Neuronal stem cell (in vitro differentiated cells): Measurements from ENCODE around the gene ZFAND2B.
A peak's percentile ranks its signal among the peaks of the same experiment; 100 is the strongest.

ENCODE experiments used
- DNase-seq: peaks from one replicate; pipeline ENCODE4 v3.0.0-alpha.2; 2013; ENCODE audit warnings: low spot score
- H2AFZ ChIP-seq: one replicate; pipeline ENCODE4 v1.6.1; 2013; ENCODE audit warnings: mild to moderate bottlenecking, low read length, inconsistent platforms
- H2AK5ac ChIP-seq: 2 replicates; pipeline ENCODE4 v1.6.1; 2013; ENCODE audit warnings: low read depth, mild to moderate bottlenecking, inconsistent platforms, low read length, moderate library complexity, mixed read lengths
- H2BK120ac ChIP-seq: 2 replicates; pipeline ENCODE4 v1.6.1; 2013; ENCODE audit warnings: low read depth, mild to moderate bottlenecking, inconsistent platforms, low read length, moderate library complexity, mixed read lengths
- H2BK12ac ChIP-seq: one replicate; pipeline ENCODE4 v1.6.1; 2013; ENCODE audit warnings: low read length, inconsistent platforms
- H2BK15ac ChIP-seq: 2 replicates; pipeline ENCODE4 v1.6.1; 2013; ENCODE audit warnings: mild to moderate bottlenecking, low read length, inconsistent platforms, mixed read lengths
- H2BK5ac ChIP-seq: one replicate; pipeline ENCODE4 v1.6.1; 2013; ENCODE audit warnings: inconsistent platforms, mild to moderate bottlenecking, low read length, moderate library complexity
- H3K14ac ChIP-seq: one replicate; pipeline ENCODE4 v1.6.1; 2013; ENCODE audit warnings: low read length, inconsistent platforms
- H3K18ac ChIP-seq: 2 replicates; pipeline ENCODE4 v1.6.1; 2013; ENCODE audit warnings: low read length, inconsistent platforms
- H3K23ac ChIP-seq: 2 replicates; pipeline ENCODE4 v1.6.1; 2013; ENCODE audit warnings: low read depth, mild to moderate bottlenecking, mixed read lengths, low read length, inconsistent platforms; ENCODE audit not compliant: poor library complexity
- H3K27ac ChIP-seq: replicated peaks from 3 replicates; pipeline ENCODE4 v1.5.1; 2013; ENCODE audit warnings: low read length, inconsistent platforms
- H3K27me3 ChIP-seq, 3 experiments: 2 replicates each; pipeline ENCODE4 v1.6.1; 2013; ENCODE audit warnings: low read length in 3 of 3, mild to moderate bottlenecking in 2 of 3, inconsistent platforms in 1 of 3, low read depth in 1 of 3, mixed read lengths in 1 of 3, moderate library complexity in 1 of 3; ENCODE audit not compliant: control insufficient read depth in 3 of 3, insufficient read depth in 3 of 3
- H3K36me3 ChIP-seq, 2 donors: replicated peaks in 1 of 2; 2 replicates each; pipeline ENCODE4 v1.6.1; 2013; ENCODE audit warnings: low read length in 2 of 2; ENCODE audit not compliant: control insufficient read depth in 2 of 2, insufficient read depth in 2 of 2
- H3K4ac ChIP-seq: 2 replicates; pipeline ENCODE4 v1.6.1; 2013; ENCODE audit warnings: inconsistent platforms, mild to moderate bottlenecking, low read length, moderate library complexity
- H3K4me1 ChIP-seq, 2 donors: 1 replicate in 1 of 2; 2 replicates in 1 of 2; pipeline ENCODE4 v1.6.1; 2013; ENCODE audit warnings: low read length in 2 of 2, low read depth in 1 of 2; ENCODE audit not compliant: control insufficient read depth in 2 of 2, insufficient read depth in 1 of 2
- H3K4me2 ChIP-seq: one replicate; pipeline ENCODE4 v1.6.1; 2013; ENCODE audit warnings: mild to moderate bottlenecking, low read length, inconsistent platforms; ENCODE audit not compliant: insufficient read depth, poor library complexity, severe bottlenecking
- H3K4me3 ChIP-seq, 2 donors: 2 replicates each; pipeline ENCODE4 v1.5.1; 2013; ENCODE audit warnings: low read length in 2 of 2, mild to moderate bottlenecking in 2 of 2, inconsistent platforms in 1 of 2, moderate library complexity in 1 of 2
- H3K79me1 ChIP-seq: one replicate; pipeline ENCODE4 v1.6.1; 2013; ENCODE audit warnings: low read depth, mild to moderate bottlenecking, inconsistent platforms, low read length, moderate library complexity
- H3K9ac ChIP-seq: one replicate; pipeline ENCODE4 v1.6.1; 2013; ENCODE audit warnings: mild to moderate bottlenecking, low read depth, low read length, inconsistent platforms; ENCODE audit not compliant: poor library complexity
- H3K9me3 ChIP-seq, 2 donors: replicated peaks in 1 of 2; 2 replicates each; pipeline versions ENCODE3 to v1.6.1; 2013; ENCODE audit warnings: low read length in 2 of 2, mild to moderate bottlenecking in 2 of 2, inconsistent platforms in 1 of 2, low read depth in 1 of 2, mixed read lengths in 1 of 2, moderate library complexity in 1 of 2; ENCODE audit not compliant: control insufficient read depth in 2 of 2, insufficient read depth in 1 of 2
- H4K8ac ChIP-seq: one replicate; pipeline ENCODE4 v1.6.1; 2013; ENCODE audit warnings: low read depth, mild to moderate bottlenecking, inconsistent platforms, low read length, moderate library complexity
- H4K91ac ChIP-seq: one replicate; pipeline ENCODE4 v1.6.1; 2013; ENCODE audit warnings: low read length, low read depth, mild to moderate bottlenecking, inconsistent platforms; ENCODE audit not compliant: poor library complexity
- WGBS, 2 donors: extraction: QIAGEN DNeasy Blood & Tissue Kit; methylation state at CpG; one replicate each; pipeline ENCODE4 v1.1.7; 2013; ENCODE audit warnings: missing lambda C conversion rate in 2 of 2, mixed read lengths in 1 of 2; ENCODE audit not compliant: insufficient read length in 2 of 2, insufficient replicate concordance in 1 of 2; ENCODE audit errors: extremely low coverage in 2 of 2; 5-methylcytosine and 5-hydroxymethylcytosine counted together

The ZFAND2B gene

DNA sequence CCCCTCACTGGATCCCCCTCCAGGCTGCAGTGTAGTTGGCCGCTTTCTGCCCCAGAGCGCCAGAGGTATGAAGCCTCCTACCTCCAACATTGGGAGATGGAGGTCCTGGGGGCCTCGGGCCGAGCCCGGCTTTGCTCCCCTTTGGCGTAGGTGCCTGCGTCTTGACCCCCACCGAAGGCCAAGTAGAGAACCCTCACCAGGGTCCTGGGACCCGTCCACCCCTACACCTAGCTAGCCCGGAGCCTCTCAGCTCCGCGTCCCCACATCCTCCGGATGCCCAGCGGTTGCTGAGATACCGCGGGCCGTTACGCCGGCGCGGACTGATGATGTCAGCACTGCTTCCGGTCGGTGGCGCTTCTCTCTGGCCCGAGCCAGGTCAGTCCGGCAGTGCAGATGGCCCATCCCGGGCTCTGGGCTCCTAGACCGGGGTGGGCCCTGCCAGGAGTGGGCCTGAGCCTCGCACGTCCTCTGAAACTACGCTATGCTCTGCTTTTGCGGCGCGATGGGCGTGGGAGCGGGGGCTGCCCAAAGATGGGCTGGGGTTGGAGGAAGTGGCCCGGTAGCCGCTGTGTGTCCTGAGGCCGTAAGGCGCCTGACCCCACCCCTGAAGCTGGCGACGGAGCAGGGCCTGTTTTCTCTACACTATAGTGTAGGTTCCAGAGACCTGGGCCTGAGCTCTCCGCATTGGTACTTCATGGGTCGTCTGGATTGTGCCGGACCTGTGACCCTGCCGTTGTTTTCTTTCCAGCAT is 38.7 kb downstream of the ZFAND2B start, which contains the start of the genes GLB1L and STK16:
Gene GLB1L, minus strand, starts transcription at position 297 of the 751 bp plus-strand sequence. CDS start 1,871 bp downstream, outside the sequence.
Gene STK16, plus strand, starts transcription at position 332 of the 751 bp plus-strand sequence. CDS start 521 bp downstream, outside the sequence.
- Histone ChIP-seq H3K18ac (peak within 1 kb of the TSS; percentile 98), H2AK5ac (peak within 1 kb of the TSS; percentile 28), H3K36me3 (peaks cover 10 to 24% of the 10 kb centered on the region in 2 donors), H3K4me1 (peaks cover 6 to 10% of the 10 kb centered on the region in 2 donors), H3K4me3 (peak within 1 kb of the TSS; percentile 86 to 89), H3K27me3 (no peaks in the 10 kb centered on the region), H2BK5ac (peak within 1 kb of the TSS; percentile 94), H3K27ac (no peak within 1 kb of the TSS), H2AFZ (peak within 1 kb of the TSS; percentile 92), H3K14ac (peak within 1 kb of the TSS; percentile 95), H3K4ac (peak within 1 kb of the TSS; percentile 68), H3K9me3 (no peaks in the 10 kb centered on the region), H2BK12ac (no peak within 1 kb of the TSS), H3K4me2 (peak within 1 kb of the TSS; percentile 99), H2BK120ac (peak within 1 kb of the TSS; percentile 88), H3K23ac (peak within 1 kb of the TSS; percentile 96), H3K9ac (peak within 1 kb of the TSS; percentile 98), H4K91ac (no peak within 1 kb of the TSS), H3K79me1 (no peaks in the 10 kb centered on the region), H2BK15ac (no peak within 1 kb of the TSS), H4K8ac (peak within 1 kb of the TSS; percentile 45)
- WGBS, 2 donors = no CpG with 5 or more reads among the region's 46 CpGs
- DNase-seq = peak; percentile 94

DNA sequence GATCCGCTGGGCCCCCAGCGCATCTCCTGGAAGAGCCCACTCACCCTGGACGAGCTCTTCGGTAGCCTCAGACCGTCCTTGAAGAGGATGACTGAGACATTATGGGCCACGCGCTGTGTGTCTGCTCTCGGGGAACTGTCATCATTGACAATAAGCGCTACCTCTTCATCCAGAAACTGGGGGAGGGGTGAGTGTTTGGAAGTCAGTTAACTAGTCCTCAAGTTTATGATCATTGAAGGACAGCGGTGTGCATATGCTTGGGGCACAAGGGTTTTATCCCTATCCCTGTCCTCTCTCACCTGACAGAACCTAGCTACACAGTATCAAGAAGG is 39.3 kb downstream of the ZFAND2B start:
- no peak overlapping the region for H2BK12ac ChIP-seq
- no peak overlapping the region for H3K4ac ChIP-seq
- H3K27ac ChIP-seq = no peak overlapping the region
- peak overlapping the region; percentile 86 to 89 for H3K4me3 ChIP-seq
- peak overlapping the region; percentile 28 for H2AK5ac ChIP-seq
- H3K36me3 ChIP-seq = peaks cover 10 to 24% of the 10 kb centered on the region in 2 donors
- peaks cover 0 to 3% (median 0%) of the 10 kb centered on the region in 3 experiments for H3K27me3 ChIP-seq
- no peaks in the 10 kb centered on the region for H3K9me3 ChIP-seq
- H3K79me1 ChIP-seq = no peaks in the 10 kb centered on the region
- peak overlapping the region; percentile 96 for H3K23ac ChIP-seq
- H3K4me2 ChIP-seq = peak overlapping the region; percentile 99
- no peak for DNase-seq
- H2AFZ ChIP-seq = peak overlapping the region; percentile 92
- peaks cover 6 to 10% of the 10 kb centered on the region in 2 donors for H3K4me1 ChIP-seq
- H3K18ac ChIP-seq = no peak overlapping the region
- H3K14ac ChIP-seq = no peak overlapping the region
- H2BK120ac ChIP-seq = peak overlapping the region; percentile 88
- H2BK5ac ChIP-seq = peak overlapping the region; percentile 94
- no peak overlapping the region for H4K91ac ChIP-seq
- no CpG with 5 or more reads among the region's 10 CpGs for WGBS, 2 donors
- peak overlapping the region; percentile 98 for H3K9ac ChIP-seq
- no peak overlapping the region for H2BK15ac ChIP-seq
- no peak overlapping the region for H4K8ac ChIP-seq

DNA sequence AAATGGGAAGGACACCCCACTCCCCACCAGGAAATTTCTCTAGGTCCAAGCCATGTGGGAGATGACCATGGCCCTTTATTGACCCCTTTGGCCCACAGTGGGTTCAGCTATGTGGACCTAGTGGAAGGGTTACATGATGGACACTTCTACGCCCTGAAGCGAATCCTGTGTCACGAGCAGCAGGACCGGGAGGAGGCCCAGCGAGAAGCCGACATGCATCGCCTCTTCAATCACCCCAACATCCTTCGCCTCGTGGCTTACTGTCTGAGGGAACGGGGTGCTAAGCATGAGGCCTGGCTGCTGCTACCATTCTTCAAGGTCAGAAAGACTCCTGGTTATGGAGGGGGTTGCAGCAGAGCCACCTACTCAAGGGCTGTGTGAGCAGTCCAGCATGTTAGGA is 40.0 kb downstream of the ZFAND2B start:
- Histone ChIP-seq H3K18ac (no peak overlapping the region), H2BK5ac (no peak overlapping the region), H3K4me1 (peaks cover 6 to 10% of the 10 kb centered on the region in 2 donors), H3K4me2 (no peak overlapping the region), H2BK120ac (no peak overlapping the region), H4K8ac (no peak overlapping the region), H4K91ac (no peak overlapping the region), H3K27me3 (peaks cover 0 to 6% (median 5%) of the 10 kb centered on the region in 3 experiments), H3K14ac (no peak overlapping the region), H3K9ac (peak overlapping the region; percentile 1), H3K4ac (no peak overlapping the region), H3K4me3 (peak overlapping the region; percentile 35 to 86), H3K23ac (no peak overlapping the region), H3K36me3 (peaks cover 10 to 24% of the 10 kb centered on the region in 2 donors), H2AK5ac (no peak overlapping the region), H3K27ac (no peak overlapping the region), H3K79me1 (no peaks in the 10 kb centered on the region), H2BK12ac (no peak overlapping the region), H3K9me3 (no peaks in the 10 kb centered on the region), H2AFZ (no peak overlapping the region), H2BK15ac (no peak overlapping the region)
- DNase-seq = no peak
- WGBS, 2 donors = no CpG with 5 or more reads among the region's 10 CpGs
